Subcutaneous abdominal adipose tissue (tissue), 5 donors: ENCODE measurements around the gene HEATR3.

Experiments
- H3K27ac ChIP-seq: one replicate; pipeline ENCODE4 v1.7.0; 2013; ENCODE audit warnings: low read depth, mild to moderate bottlenecking, inconsistent platforms, low read length, moderate library complexity
- H3K27me3 ChIP-seq, 5 donors: one replicate each; pipeline ENCODE4 v1.7.0; 2013; ENCODE audit warnings: low read length in 5 of 5, inconsistent platforms in 1 of 5; ENCODE audit not compliant: control insufficient read depth in 5 of 5, insufficient read depth in 4 of 5
- H3K36me3 ChIP-seq, 5 donors: one replicate each; pipeline ENCODE4 v1.7.0; 2013; ENCODE audit warnings: low read length in 5 of 5; ENCODE audit not compliant: control insufficient read depth in 5 of 5, insufficient read depth in 5 of 5
- H3K4me1 ChIP-seq, 5 donors: one replicate each; pipeline ENCODE4 v1.7.0; 2013; ENCODE audit warnings: low read length in 5 of 5, mild to moderate bottlenecking in 3 of 5, moderate library complexity in 1 of 5; ENCODE audit not compliant: control insufficient read depth in 5 of 5, insufficient read depth in 5 of 5
- H3K4me3 ChIP-seq, 5 donors: one replicate each; pipeline ENCODE4 v1.7.0; 2013; ENCODE audit warnings: low read length in 5 of 5, low read depth in 1 of 5
- H3K9ac ChIP-seq, 5 donors: one replicate each; pipeline ENCODE4 v1.7.0; 2013; ENCODE audit warnings: low read length in 5 of 5, mild to moderate bottlenecking in 4 of 5, moderate library complexity in 3 of 5
- H3K9me3 ChIP-seq, 5 donors: one replicate each; pipeline ENCODE4 v1.7.0; 2013; ENCODE audit warnings: low read length in 5 of 5; ENCODE audit not compliant: control insufficient read depth in 5 of 5
- donor health status: healthy.
- donor health status: healthy.
- donor health status: healthy.
- donor health status: healthy.
- donor health status: healthy.

The HEATR3 gene

DNA sequence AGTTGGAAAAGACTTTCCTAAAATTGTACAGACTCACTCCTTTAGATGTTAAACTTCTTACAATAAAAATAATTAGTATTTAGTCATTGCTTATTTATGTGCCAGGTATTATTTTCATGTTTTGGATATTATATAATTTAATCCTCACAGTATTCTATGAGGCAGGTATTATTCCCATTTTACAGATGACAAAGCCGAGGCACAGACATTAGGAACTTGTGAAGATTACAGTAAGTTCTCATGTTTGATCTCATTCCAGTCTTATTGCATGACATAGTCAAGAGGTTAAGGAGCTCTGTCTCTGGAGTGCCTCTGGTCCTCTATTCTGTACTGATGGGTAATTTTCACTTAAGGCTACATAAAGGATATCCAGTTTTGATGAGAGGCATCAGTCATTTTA, 3.3 kb downstream of the HEATR3 start:
- Histone ChIP-seq H3K27ac (no peak overlapping the region), H3K9ac (no peak overlapping the region)

DNA sequence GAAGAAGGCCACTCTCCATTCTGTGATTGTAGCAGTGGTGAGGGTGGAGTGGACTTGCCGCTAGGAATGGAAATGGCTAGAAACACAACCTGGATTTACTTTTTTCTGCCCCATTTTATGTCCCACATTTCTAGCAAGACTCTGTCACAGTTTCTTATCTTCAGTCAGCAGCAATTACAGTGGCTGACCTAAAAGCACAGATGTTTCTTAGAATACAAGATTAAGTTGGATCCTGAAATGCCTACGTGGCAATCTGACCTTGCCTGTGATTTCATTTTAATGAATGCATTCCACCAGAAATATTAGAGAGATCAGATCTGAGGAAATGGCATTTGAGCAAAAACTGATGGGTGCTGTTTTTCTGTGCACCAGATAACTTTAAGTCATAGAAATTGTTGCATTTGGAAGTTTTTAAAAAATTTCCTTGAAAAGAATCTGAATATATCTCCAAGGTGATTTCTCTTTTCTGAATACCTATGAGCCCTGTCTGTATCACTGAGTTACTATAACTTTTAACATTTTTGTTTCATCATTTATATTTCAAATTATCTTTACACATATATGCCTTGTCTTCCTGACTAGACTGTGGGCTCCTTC, 5.4 kb downstream of the HEATR3 start:
- H3K4me3 ChIP-seq: no peak overlapping the region
- no peaks in the 10 kb centered on the region for H3K27me3 ChIP-seq
- H3K9me3 ChIP-seq: no peaks in the 10 kb centered on the region
- peaks cover 3 to 26% (median 21%) of the 10 kb centered on the region in 5 donors for H3K4me1 ChIP-seq
- H3K27ac ChIP-seq: no peak overlapping the region
- H3K9ac ChIP-seq: peak overlapping the region in 2 of 5 donors; percentile 11 to 51
- peaks cover 12 to 33% (median 21%) of the 10 kb centered on the region in 5 donors for H3K36me3 ChIP-seq

More for the DNA sequence above, 3.3 kb downstream of the HEATR3 start:
- Histone ChIP-seq H3K9me3 (no peaks in the 10 kb centered on the region), H3K4me3 (no peak overlapping the region), H3K27me3 (no peaks in the 10 kb centered on the region), H3K36me3 (peaks cover 12 to 28% (median 15%) of the 10 kb centered on the region in 5 donors), H3K4me1 (peaks cover 3 to 30% (median 24%) of the 10 kb centered on the region in 5 donors)

GRCh38 chr16:50072730-50073129, 7.0 kb downstream of the HEATR3 start:
- Histone ChIP-seq H3K9me3 (no peaks in the 10 kb centered on the region), H3K4me3 (no peak overlapping the region), H3K36me3 (peaks cover 16 to 45% (median 30%) of the 10 kb centered on the region in 5 donors), H3K9ac (peak overlapping the region in 1 of 5 donors; percentile 46), H3K27ac (no peak overlapping the region), H3K27me3 (no peaks in the 10 kb centered on the region), H3K4me1 (peaks cover 2 to 11% (median 7%) of the 10 kb centered on the region in 5 donors)

GRCh38 chr16:50079397-50080140, 13.8 kb downstream of the HEATR3 start:
- H3K4me3 ChIP-seq: no peak overlapping the region
- H3K36me3 ChIP-seq: peaks cover 29 to 67% (median 39%) of the 10 kb centered on the region in 5 donors
- no peak overlapping the region for H3K27ac ChIP-seq

DNA sequence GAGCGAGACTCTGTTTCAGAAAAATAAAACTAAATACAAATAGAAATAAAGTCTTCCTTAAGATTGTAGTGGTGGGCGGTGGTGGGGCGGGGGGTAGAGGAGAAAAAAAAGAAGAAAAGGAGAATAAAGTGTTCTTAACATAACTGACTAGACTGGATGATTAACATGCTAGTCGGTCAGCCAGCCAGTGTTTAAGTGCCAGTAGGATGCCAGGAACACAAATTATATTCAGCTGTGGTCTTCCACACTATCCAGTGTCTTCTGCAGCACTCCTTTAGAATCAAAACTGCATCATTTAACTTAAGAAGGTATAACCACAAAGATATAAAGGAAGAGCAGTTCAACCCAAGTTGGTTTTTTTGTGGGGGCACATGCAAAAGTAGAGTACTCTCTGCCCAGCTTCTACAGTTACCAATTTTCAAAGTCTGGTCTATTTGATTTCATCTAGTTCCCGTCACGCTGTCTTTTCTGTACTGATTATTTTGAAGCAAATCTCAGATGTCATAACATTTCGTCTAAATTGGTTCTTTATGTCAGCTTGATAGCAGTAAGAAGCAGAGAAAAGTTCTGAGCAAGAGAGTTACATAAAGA, 15.8 kb downstream of the HEATR3 start:
- Histone ChIP-seq H3K9me3 (no peaks in the 10 kb centered on the region), H3K27me3 (no peaks in the 10 kb centered on the region), H3K27ac (no peak overlapping the region), H3K9ac (no peak overlapping the region), H3K4me3 (no peak overlapping the region), H3K36me3 (peaks cover 34 to 78% (median 46%) of the 10 kb centered on the region in 5 donors), H3K4me1 (peaks cover 0 to 10% (median 0%) of the 10 kb centered on the region in 5 donors)

More at GRCh38 chr16:50079397-50080140, 13.8 kb downstream of the HEATR3 start:
- no peaks in the 10 kb centered on the region for H3K27me3 ChIP-seq
- no peaks in the 10 kb centered on the region for H3K9me3 ChIP-seq
- peaks cover 0 to 6% (median 0%) of the 10 kb centered on the region in 5 donors for H3K4me1 ChIP-seq
- no peak overlapping the region for H3K9ac ChIP-seq

- H3K4me3 ChIP-seq: no peak overlapping the region
- no peaks in the 10 kb centered on the region for H3K27me3 ChIP-seq
- peaks cover 0 to 10% (median 0%) of the 10 kb centered on the region in 5 donors for H3K4me1 ChIP-seq
- H3K36me3 ChIP-seq: peaks cover 35 to 81% (median 59%) of the 10 kb centered on the region in 5 donors
- H3K9ac ChIP-seq: no peak overlapping the region
- no peaks in the 10 kb centered on the region for H3K9me3 ChIP-seq
- no peak overlapping the region for H3K27ac ChIP-seq
Measured at GRCh38 chr16:50083996-50084395, 18.2 kb downstream of the HEATR3 start.

- no peak overlapping the region for H3K4me3 ChIP-seq
- H3K36me3 ChIP-seq: peaks cover 34 to 74% (median 50%) of the 10 kb centered on the region in 5 donors
- no peak overlapping the region for H3K27ac ChIP-seq
- H3K4me1 ChIP-seq: peaks cover 0 to 10% (median 0%) of the 10 kb centered on the region in 5 donors
- H3K27me3 ChIP-seq: no peaks in the 10 kb centered on the region
- H3K9ac ChIP-seq: no peak overlapping the region
- H3K9me3 ChIP-seq: no peaks in the 10 kb centered on the region
Measured at GRCh38 chr16:50086176-50086575, 20.4 kb downstream of the HEATR3 start.

GRCh38 chr16:50088302-50088701, 22.5 kb downstream of the HEATR3 start:
- Histone ChIP-seq H3K36me3 (peaks cover 30 to 69% (median 50%) of the 10 kb centered on the region in 5 donors), H3K27me3 (no peaks in the 10 kb centered on the region), H3K4me3 (no peak overlapping the region)

GRCh38 chr16:50092891-50093290, 27.1 kb downstream of the HEATR3 start:
- Histone ChIP-seq H3K36me3 (peaks cover 6 to 41% (median 24%) of the 10 kb centered on the region in 5 donors), H3K27ac (peak overlapping the region; percentile 21), H3K4me1 (peaks cover 0 to 11% (median 3%) of the 10 kb centered on the region in 5 donors), H3K9ac (no peak overlapping the region), H3K9me3 (no peaks in the 10 kb centered on the region), H3K4me3 (no peak overlapping the region), H3K27me3 (no peaks in the 10 kb centered on the region)

More at GRCh38 chr16:50088302-50088701, 22.5 kb downstream of the HEATR3 start:
- Histone ChIP-seq H3K4me1 (peaks cover 0 to 10% (median 0%) of the 10 kb centered on the region in 5 donors), H3K9me3 (no peaks in the 10 kb centered on the region), H3K9ac (no peak overlapping the region), H3K27ac (no peak overlapping the region)
